Panc1 (cell line): ENCODE measurements around the gene TNPO3.

Experiments
- POLR2AphosphoS5 ChIP-seq: IDR thresholded peaks from 2 replicates; pipeline ENCODE4 v1.6.1; 2012; ENCODE audit warnings: mild to moderate bottlenecking, low read depth, low read length, moderate library complexity
- TCF7L2 ChIP-seq: IDR thresholded peaks from 2 replicates; pipeline ENCODE4 v1.6.1; 2011; ENCODE audit warnings: mild to moderate bottlenecking, low read depth, low read length, inconsistent platforms
- TF ChIP-seq, protein P1 (sequence below): fragments of 450-650 bp; IDR thresholded peaks from 2 replicates; pipeline ENCODE4 v1.5.1; 2017; ENCODE audit warnings: mild to moderate bottlenecking
- TF ChIP-seq, protein P2 (sequence below), 2 experiments: IDR thresholded peaks; 2 replicates each; pipeline ENCODE4 v1.6.1; 2011 to 2012; ENCODE audit warnings: low read depth in 2 of 2, control low read depth in 1 of 2, low read length in 1 of 2, mild to moderate bottlenecking in 1 of 2, moderate library complexity in 1 of 2; ENCODE audit not compliant: insufficient read depth in 1 of 2

DNA sequence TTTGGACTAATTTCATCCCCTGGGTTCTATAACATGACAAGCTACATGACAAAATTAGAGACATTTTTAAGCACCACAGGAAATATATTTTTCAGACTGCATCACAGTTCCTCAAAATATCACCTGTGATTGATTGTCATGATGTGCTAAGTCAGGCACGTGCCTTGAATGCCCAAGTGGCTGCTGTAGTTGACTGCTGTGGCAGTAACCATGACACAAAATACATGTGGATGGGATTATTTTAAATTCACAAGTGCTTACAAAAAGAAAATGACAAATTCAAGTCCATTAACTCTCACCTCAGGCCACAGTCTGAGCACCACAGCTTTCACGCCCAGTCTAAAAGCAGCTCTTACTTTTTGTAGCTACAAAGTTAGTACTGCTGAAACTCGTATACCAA lies 45.5 kb downstream of the TNPO3 start:
- TF ChIP-seq, protein P1, sequence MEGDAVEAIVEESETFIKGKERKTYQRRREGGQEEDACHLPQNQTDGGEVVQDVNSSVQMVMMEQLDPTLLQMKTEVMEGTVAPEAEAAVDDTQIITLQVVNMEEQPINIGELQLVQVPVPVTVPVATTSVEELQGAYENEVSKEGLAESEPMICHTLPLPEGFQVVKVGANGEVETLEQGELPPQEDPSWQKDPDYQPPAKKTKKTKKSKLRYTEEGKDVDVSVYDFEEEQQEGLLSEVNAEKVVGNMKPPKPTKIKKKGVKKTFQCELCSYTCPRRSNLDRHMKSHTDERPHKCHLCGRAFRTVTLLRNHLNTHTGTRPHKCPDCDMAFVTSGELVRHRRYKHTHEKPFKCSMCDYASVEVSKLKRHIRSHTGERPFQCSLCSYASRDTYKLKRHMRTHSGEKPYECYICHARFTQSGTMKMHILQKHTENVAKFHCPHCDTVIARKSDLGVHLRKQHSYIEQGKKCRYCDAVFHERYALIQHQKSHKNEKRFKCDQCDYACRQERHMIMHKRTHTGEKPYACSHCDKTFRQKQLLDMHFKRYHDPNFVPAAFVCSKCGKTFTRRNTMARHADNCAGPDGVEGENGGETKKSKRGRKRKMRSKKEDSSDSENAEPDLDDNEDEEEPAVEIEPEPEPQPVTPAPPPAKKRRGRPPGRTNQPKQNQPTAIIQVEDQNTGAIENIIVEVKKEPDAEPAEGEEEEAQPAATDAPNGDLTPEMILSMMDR = no peak
- no peak for TF ChIP-seq TCF7L2
- TF ChIP-seq POLR2AphosphoS5 = no peak
- TF ChIP-seq, protein P2, sequence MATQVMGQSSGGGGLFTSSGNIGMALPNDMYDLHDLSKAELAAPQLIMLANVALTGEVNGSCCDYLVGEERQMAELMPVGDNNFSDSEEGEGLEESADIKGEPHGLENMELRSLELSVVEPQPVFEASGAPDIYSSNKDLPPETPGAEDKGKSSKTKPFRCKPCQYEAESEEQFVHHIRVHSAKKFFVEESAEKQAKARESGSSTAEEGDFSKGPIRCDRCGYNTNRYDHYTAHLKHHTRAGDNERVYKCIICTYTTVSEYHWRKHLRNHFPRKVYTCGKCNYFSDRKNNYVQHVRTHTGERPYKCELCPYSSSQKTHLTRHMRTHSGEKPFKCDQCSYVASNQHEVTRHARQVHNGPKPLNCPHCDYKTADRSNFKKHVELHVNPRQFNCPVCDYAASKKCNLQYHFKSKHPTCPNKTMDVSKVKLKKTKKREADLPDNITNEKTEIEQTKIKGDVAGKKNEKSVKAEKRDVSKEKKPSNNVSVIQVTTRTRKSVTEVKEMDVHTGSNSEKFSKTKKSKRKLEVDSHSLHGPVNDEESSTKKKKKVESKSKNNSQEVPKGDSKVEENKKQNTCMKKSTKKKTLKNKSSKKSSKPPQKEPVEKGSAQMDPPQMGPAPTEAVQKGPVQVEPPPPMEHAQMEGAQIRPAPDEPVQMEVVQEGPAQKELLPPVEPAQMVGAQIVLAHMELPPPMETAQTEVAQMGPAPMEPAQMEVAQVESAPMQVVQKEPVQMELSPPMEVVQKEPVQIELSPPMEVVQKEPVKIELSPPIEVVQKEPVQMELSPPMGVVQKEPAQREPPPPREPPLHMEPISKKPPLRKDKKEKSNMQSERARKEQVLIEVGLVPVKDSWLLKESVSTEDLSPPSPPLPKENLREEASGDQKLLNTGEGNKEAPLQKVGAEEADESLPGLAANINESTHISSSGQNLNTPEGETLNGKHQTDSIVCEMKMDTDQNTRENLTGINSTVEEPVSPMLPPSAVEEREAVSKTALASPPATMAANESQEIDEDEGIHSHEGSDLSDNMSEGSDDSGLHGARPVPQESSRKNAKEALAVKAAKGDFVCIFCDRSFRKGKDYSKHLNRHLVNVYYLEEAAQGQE (IDR thresholded peaks at IDR 0.05; ENCODE audit: insufficient read depth in 1 of 2, low read depth in 2 of 2, low read length in 1 of 2) = no peak
